Gastrocnemius medialis (tissue), 4 donors: ENCODE measurements around the gene THBS4. TPM values are rescaled to one million over a fixed set of nuclear protein-coding genes. Genes with fewer than 3 reads are reported as not detected.

Source experiments
- ATAC-seq, 2 donors: fragments of 150-250 bp; one replicate each; pipeline ENCODE4 v1.9.1; 2016
- DNase-seq, 2 donors: peaks; one replicate each; pipeline ENCODE4 v3.0.0-alpha.2; 2019
- H3K27ac ChIP-seq, 4 donors: fragments of 200-600 bp; sonication (generic); 1 replicate in 1 of 4; 2 replicates in 3 of 4; pipeline ENCODE4 v1.5.1; 2016 to 2018; ENCODE audit warnings: mild to moderate bottlenecking in 2 of 4, moderate library complexity in 1 of 4
- H3K27me3 ChIP-seq, 3 donors: fragments of 200-600 bp; sonication (generic) in 2 of 3; 1 replicate in 1 of 3; 2 replicates in 2 of 3; pipeline versions ENCODE4 v1.5.1 to v1.6.0; 2016 to 2019; ENCODE audit warnings: mild to moderate bottlenecking in 1 of 3, moderate library complexity in 1 of 3
- H3K36me3 ChIP-seq, 2 donors: fragments of 200-600 bp; sonication (generic) in 1 of 2; one replicate each; pipeline ENCODE4 v1.5.1; 2017 to 2018
- H3K4me1 ChIP-seq, 2 donors: fragments of 200-600 bp; sonication (generic) in 1 of 2; one replicate each; pipeline ENCODE4 v1.5.1; 2016 to 2017; ENCODE audit warnings: mild to moderate bottlenecking in 2 of 2
- H3K4me3 ChIP-seq, 4 donors: fragments of 200-600 bp; sonication (generic) in 3 of 4; 1 replicate in 1 of 4; 2 replicates in 3 of 4; pipeline ENCODE4 v1.5.1; 2016 to 2019; ENCODE audit warnings: mild to moderate bottlenecking in 2 of 4
- H3K9me3 ChIP-seq, 3 donors: fragments of 200-600 bp; sonication (generic) in 2 of 3; 1 replicate in 1 of 3; 2 replicates in 2 of 3; pipeline ENCODE4 v1.5.1; 2016 to 2019
- POLR2A ChIP-seq, 2 donors: fragments of 450-650 bp; IDR thresholded peaks; one replicate each; pipeline ENCODE4 v1.6.1; 2017; ENCODE audit warnings: antibody characterized with exemption in 2 of 2, mild to moderate bottlenecking in 2 of 2, moderate library complexity in 2 of 2
- in situ Hi-C, 4 donors: fragments of 200-750 bp; cut with MboI; loops; one replicate each; pipeline versions ENCODE4 v1.15.0 to v1.8.0; 2017; ENCODE audit warnings: low sequenced_read_pairs in 4 of 4
- intact Hi-C: fragments of 100-400 bp; cut with DNase I; formaldehyde crosslinking; loops from one replicate; pipeline ENCODE4 v1.15.1; 2023; ENCODE audit warnings: low total_unique reads
- total RNA-seq, 4 donors: library from RNA; depleted of rRNA; stranded (reverse); fragments of >200 nt; gene quantifications; one replicate each; pipeline versions ENCODE4 v1.1.0 to v1.2.3, GENCODE V29; 2016
- TF ChIP-seq, protein P1 (sequence below), 5 experiments: fragments of 450-650 bp in 3 of 5; fragments of 200-600 bp in 2 of 5; sonication (generic) in 2 of 5; IDR thresholded peaks in 4 of 5; conservative IDR thresholded peaks in 1 of 5; 1 replicate in 4 of 5; 2 replicates in 1 of 5; pipeline ENCODE4 v1.5.1; 2016 to 2019; ENCODE audit warnings: antibody characterized with exemption in 5 of 5, mild to moderate bottlenecking in 3 of 5, moderate library complexity in 3 of 5

The THBS4 gene
- total RNA-seq, 4 donors from 2014 or later: 23.3 to 336 (median 38.4) TPM

DNA sequence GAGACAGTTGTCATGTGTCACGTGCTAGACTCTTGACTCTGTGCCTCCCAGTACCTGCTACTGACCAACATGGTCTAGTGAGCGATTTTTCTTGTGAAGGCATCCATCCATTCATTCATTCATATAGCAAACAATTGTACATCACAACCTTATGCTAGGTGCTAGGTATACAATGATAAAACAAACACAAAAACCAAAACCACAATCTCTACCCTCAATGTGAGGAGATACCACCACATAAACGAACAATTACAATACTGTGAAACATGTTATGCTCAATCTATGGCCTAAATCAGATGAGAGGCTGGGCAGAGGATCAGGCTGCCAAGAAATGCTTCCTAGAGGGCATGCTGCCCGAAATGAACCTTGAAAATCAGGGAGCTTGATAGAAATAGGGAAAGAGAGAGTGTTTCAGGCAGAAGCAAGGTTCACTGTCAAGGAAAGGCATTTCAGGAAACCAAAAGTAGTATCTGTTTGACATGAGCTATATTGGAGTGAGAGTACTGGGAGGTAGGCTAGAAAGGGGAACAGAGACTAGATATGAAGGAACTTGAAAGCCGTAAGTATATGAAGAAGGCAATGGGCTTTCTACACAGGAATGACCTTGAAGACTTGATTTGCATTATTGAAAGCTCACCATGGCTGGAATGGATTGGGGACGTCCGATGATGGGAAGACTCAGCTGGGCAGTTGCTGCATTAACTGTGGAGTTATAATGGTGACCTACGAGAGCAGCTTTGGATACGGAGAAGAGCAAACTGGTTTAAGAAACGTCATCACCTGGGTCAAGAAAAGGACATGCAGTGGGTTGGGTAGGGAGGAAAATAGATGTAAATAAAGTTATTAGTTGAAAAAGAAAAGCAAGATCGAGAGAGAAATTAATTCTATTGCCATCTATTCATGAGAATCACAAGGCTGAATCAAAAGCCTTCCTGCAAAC lies 90.1 kb downstream of the THBS4 start:
- H3K4me3 ChIP-seq: no peak overlapping the region
- ATAC-seq: no peak
- no peaks in the 10 kb centered on the region for H3K36me3 ChIP-seq
- no peaks in the 10 kb centered on the region for H3K9me3 ChIP-seq
- peak overlapping the region in 1 of 4 donors; percentile 22 for H3K27ac ChIP-seq
- intact Hi-C loops: no loop called here
- no peaks in the 10 kb centered on the region for H3K4me1 ChIP-seq
- H3K27me3 ChIP-seq: no peaks in the 10 kb centered on the region
- DNase-seq: no peak
- in situ Hi-C loops: no loop called here
- TF ChIP-seq, protein P1, sequence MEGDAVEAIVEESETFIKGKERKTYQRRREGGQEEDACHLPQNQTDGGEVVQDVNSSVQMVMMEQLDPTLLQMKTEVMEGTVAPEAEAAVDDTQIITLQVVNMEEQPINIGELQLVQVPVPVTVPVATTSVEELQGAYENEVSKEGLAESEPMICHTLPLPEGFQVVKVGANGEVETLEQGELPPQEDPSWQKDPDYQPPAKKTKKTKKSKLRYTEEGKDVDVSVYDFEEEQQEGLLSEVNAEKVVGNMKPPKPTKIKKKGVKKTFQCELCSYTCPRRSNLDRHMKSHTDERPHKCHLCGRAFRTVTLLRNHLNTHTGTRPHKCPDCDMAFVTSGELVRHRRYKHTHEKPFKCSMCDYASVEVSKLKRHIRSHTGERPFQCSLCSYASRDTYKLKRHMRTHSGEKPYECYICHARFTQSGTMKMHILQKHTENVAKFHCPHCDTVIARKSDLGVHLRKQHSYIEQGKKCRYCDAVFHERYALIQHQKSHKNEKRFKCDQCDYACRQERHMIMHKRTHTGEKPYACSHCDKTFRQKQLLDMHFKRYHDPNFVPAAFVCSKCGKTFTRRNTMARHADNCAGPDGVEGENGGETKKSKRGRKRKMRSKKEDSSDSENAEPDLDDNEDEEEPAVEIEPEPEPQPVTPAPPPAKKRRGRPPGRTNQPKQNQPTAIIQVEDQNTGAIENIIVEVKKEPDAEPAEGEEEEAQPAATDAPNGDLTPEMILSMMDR (IDR thresholded peaks at IDR 0.05 in 4 of 5, conservative IDR thresholded peaks at IDR 0.05 in 1 of 5): no peak

DNA sequence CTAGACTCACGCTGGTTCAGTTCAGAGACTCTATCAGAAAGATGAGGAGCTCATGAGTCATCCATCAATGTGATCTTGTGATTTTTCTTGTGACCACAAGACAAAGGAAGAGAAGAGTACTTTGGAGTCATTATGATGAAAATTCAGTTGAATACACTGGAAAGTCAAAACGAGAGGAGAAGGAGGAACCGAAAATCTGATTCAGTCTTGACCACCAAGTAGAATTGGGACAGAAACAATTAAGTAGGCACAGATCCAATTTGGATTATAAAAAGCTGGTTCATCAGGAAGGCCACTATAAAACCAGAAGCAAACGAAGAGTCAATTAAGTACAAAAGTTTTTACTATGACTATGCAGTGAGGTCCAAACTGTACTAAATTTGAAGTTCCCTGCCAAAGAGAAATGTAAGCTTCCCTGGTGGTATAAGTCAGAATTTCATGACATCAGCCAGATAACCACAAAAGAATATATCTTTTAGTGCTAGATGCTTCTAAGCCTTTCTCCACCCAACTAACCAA lies 90.9 kb downstream of the THBS4 start:
- Histone ChIP-seq H3K27ac (no peak overlapping the region), H3K9me3 (no peaks in the 10 kb centered on the region), H3K27me3 (no peaks in the 10 kb centered on the region), H3K4me1 (no peaks in the 10 kb centered on the region), H3K4me3 (no peak overlapping the region), H3K36me3 (no peaks in the 10 kb centered on the region)
- ATAC-seq: peak in 1 of 2 donors; percentile 33
- in situ Hi-C loops: no loop called here
- DNase-seq: no peak
- intact Hi-C loops: no loop called here
- TF ChIP-seq POLR2A (IDR thresholded peaks at IDR 0.05): no peak
- TF ChIP-seq, protein P1 (IDR thresholded peaks at IDR 0.05 in 4 of 5, conservative IDR thresholded peaks at IDR 0.05 in 1 of 5): no peak

DNA sequence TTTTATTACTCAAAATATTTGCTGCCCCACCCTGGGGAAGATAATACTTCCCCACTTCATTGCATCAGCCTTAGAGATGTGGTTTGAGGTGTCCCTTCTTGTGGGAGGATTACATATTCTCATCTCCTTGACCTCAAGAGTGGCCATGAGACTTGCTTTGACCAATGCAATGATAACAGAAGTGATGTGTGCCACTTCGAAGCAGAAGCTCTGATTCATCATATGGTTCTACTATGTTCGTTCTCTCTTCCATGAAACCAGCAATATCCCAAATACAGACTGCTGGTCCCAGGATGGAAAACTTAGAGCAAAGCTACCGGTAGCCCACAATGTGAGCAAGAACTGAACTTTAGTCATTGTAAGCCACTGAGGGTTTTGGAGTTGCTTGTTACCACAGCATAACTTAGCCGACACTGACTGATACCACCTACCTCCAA lies 92.0 kb downstream of the THBS4 start:
- Histone ChIP-seq H3K4me3 (no peak overlapping the region), H3K36me3 (no peaks in the 10 kb centered on the region), H3K27ac (no peak overlapping the region), H3K27me3 (no peaks in the 10 kb centered on the region), H3K9me3 (no peaks in the 10 kb centered on the region), H3K4me1 (no peaks in the 10 kb centered on the region)
- DNase-seq: no peak
- intact Hi-C loops (no loop called here), in situ Hi-C loops (no loop called here)
- no peak for ATAC-seq
- no peak for TF ChIP-seq POLR2A (IDR thresholded peaks at IDR 0.05)
- TF ChIP-seq, protein P1 (IDR thresholded peaks at IDR 0.05 in 4 of 5, conservative IDR thresholded peaks at IDR 0.05 in 1 of 5): no peak

DNA sequence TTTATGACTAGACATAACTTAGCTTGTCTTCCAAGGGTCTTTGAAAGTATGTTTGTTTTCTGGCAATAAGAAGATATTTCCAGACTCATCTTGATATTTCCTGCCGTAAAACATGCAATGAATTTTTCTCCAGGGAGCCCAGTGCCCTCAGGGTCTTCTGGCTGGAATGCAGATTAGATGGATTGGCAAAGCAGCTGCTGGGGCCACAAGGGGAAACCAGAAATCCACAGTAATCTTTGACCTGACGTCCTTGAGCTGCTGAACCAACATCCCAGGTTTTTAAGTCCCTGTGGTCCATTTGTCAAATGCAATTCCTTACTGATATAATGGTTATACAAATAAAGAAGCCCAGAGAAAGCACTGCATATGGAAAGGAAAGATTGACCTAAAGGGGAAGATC lies 93.0 kb downstream of the THBS4 start:
- H3K27ac ChIP-seq: no peak overlapping the region
- H3K4me3 ChIP-seq: no peak overlapping the region
- in situ Hi-C loops (no loop called here), intact Hi-C loops (no loop called here)
- TF ChIP-seq, protein P1 (IDR thresholded peaks at IDR 0.05 in 4 of 5, conservative IDR thresholded peaks at IDR 0.05 in 1 of 5): no peak
- no peak for TF ChIP-seq POLR2A (IDR thresholded peaks at IDR 0.05)
- no peaks in the 10 kb centered on the region for H3K36me3 ChIP-seq
- H3K4me1 ChIP-seq: no peaks in the 10 kb centered on the region
- H3K9me3 ChIP-seq: no peaks in the 10 kb centered on the region
- no peaks in the 10 kb centered on the region for H3K27me3 ChIP-seq
- DNase-seq (no peak), ATAC-seq (no peak)
